KOPT-K1 (cell line): ENCODE measurements around the gene SWSAP1.
A peak's percentile ranks its signal among the peaks of the same experiment; 100 is the strongest.
"Not testable (repeated sequence)": the region's sequence is repeated elsewhere in the genome, so short reads cannot be mapped to it uniquely, and the experiment has no call there.

Experiments
- H3K27ac ChIP-seq: fragments of 200-600 bp; sonication (generic); 2 replicates; pipeline ENCODE4 v1.5.1; 2016; ENCODE audit warnings: antibody characterized with exemption, mild to moderate bottlenecking, low read depth, low read length; ENCODE audit not compliant: poor library complexity, severe bottlenecking
- H3K36me3 ChIP-seq: fragments of 200-600 bp; sonication (generic); 2 replicates; pipeline ENCODE4 v1.5.1; 2017; ENCODE audit warnings: antibody characterized with exemption, mild to moderate bottlenecking, low read length, moderate library complexity; ENCODE audit not compliant: insufficient read depth
- H3K9me3 ChIP-seq: fragments of 200-600 bp; sonication (generic); 2 replicates; pipeline ENCODE4 v1.5.1; 2017; ENCODE audit warnings: antibody characterized with exemption, low read length, mild to moderate bottlenecking; ENCODE audit not compliant: insufficient read depth, poor library complexity, severe bottlenecking

The SWSAP1 gene, protein sequence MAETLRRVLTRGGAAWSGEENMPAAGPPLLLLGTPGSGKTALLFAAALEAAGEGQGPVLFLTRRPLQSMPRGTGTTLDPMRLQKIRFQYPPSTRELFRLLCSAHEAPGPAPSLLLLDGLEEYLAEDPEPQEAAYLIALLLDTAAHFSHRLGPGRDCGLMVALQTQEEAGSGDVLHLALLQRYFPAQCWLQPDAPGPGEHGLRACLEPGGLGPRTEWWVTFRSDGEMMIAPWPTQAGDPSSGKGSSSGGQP

DNA sequence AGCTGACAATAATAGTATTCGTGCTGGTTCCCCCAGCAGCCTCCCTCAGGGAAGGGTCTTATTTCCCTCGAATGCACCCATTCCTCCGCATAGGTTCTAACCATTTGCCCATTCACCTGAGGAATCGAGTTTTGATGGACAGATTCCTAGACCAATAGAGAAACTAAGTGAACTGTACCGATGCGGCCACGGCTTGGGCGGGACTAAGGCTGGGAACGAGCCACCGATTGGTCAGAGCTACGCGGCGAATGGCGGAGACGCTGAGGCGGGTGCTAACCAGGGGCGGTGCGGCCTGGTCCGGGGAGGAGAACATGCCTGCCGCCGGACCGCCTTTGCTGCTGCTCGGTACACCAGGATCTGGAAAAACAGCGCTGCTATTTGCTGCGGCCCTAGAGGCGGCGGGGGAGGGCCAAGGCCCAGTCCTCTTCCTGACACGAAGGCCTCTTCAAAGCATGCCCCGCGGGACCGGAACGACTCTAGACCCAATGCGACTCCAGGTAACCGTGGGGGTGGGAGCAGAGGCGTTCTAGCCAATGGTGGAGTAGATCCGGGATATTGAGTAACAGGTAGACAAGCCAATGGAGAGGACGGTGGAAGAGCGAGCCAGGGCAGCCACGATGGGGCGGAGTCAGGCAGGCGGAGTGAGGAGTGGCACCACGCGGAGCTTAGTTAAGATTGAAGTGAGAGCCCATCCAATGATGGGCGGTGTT is at the start of gene SWSAP1:
Gene SWSAP1, plus strand, starts transcription at position 234 of the 710 bp plus-strand sequence. Its CDS starts 15 bp downstream, at position 249.
- no peaks in the 10 kb centered on the region for H3K36me3 ChIP-seq
- H3K9me3 ChIP-seq, result no peaks in the 10 kb centered on the region
- peak within 1 kb of the TSS; percentile 78 for H3K27ac ChIP-seq

- H3K27ac ChIP-seq, result peak overlapping the region; percentile 97
- H3K36me3 ChIP-seq, result no peaks in the 10 kb centered on the region
- no peaks in the 10 kb centered on the region for H3K9me3 ChIP-seq
These were observed 49.6 kb upstream of the SWSAP1 start for GRCh38 chr19:11324748-11325389.

GRCh38 chr19:11325544-11325943 is 48.9 kb upstream of the SWSAP1 start:
- Histone ChIP-seq H3K36me3 (no peaks in the 10 kb centered on the region), H3K27ac (peak overlapping the region; percentile 97), H3K9me3 (no peaks in the 10 kb centered on the region)

DNA sequence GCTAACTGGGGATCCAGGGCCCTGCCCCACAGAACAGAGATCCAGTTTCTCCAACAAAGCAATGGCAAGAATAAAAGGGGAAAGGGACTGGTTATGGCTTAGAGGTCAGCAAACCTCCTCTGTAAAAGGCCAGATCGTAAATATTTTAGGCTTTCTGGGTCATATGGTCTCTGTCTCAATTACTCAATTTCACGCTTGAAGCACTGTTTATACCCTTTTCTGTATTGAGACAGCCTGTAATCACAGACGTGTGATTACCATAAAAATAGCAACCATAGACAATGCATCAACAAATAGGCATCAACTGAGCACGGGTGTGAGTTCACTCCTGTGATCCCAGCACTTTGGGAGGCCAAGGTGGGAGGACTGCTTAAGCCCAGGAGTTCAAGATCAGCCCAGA is 44.3 kb upstream of the SWSAP1 start:
- no peaks in the 10 kb centered on the region for H3K9me3 ChIP-seq
- H3K36me3 ChIP-seq, result no peaks in the 10 kb centered on the region

DNA sequence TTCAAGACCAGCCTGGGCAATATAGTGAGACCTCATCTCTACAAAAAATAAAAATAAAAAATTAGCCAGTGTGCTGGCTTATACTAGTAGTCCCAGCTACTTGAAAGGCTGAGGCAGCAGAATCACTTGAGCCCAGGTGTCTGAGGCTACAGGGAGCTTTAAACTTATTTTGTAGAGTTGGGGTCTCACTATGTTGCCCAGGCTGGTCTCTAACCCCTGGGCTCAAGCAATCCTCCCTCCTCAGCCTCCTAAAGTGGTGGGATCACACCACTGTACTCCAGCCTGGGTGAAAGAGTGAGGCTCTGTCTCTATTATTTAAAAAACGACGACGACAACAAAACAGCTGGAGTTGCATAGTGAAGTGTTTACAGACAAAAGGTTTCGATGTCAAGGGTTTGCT is 43.0 kb upstream of the SWSAP1 start:
- Histone ChIP-seq H3K36me3 (no peaks in the 10 kb centered on the region), H3K27ac (no peak overlapping the region), H3K9me3 (no peaks in the 10 kb centered on the region)

More for the DNA sequence above, 44.3 kb upstream of the SWSAP1 start:
- no peak overlapping the region for H3K27ac ChIP-seq

- H3K9me3 ChIP-seq, result no peaks in the 10 kb centered on the region
- no peaks in the 10 kb centered on the region for H3K36me3 ChIP-seq
- no peak overlapping the region for H3K27ac ChIP-seq
These were observed 41.6 kb upstream of the SWSAP1 start for GRCh38 chr19:11332822-11333221.

- not testable (repeated sequence) for H3K36me3 ChIP-seq, H3K9me3 ChIP-seq, H3K27ac ChIP-seq
These were observed 40.6 kb upstream of the SWSAP1 start for GRCh38 chr19:11333838-11334237.

GRCh38 chr19:11335449-11336146 is 38.9 kb upstream of the SWSAP1 start:
- Histone ChIP-seq H3K36me3 (no peaks in the 10 kb centered on the region), H3K27ac (no peak overlapping the region), H3K9me3 (no peaks in the 10 kb centered on the region)

- no peaks in the 10 kb centered on the region for H3K9me3 ChIP-seq
- H3K36me3 ChIP-seq, result no peaks in the 10 kb centered on the region
- H3K27ac ChIP-seq, result no peak overlapping the region
These were observed 37.4 kb upstream of the SWSAP1 start for GRCh38 chr19:11337080-11337479.

DNA sequence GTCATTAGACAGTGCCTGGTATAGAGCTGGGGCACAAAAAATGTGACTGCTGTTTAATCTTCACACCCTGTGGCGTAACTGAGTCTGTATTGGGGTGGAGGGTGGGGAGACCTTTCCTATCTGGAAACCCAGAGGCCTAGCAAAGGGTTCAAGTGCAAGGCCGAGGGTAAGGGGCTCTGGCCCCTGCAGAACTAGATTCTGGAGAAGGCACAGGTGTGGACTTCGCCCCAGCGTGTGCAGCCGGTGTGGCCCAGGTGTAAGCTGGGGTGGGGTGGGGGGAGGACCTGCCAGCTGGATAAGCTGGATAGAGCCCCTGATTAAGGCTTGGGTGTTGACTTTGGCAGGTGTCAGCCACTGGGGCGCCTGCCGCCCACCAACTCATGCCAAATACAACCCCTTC is 36.3 kb upstream of the SWSAP1 start:
- Histone ChIP-seq H3K9me3 (no peaks in the 10 kb centered on the region), H3K27ac (no peak overlapping the region), H3K36me3 (no peaks in the 10 kb centered on the region)

DNA sequence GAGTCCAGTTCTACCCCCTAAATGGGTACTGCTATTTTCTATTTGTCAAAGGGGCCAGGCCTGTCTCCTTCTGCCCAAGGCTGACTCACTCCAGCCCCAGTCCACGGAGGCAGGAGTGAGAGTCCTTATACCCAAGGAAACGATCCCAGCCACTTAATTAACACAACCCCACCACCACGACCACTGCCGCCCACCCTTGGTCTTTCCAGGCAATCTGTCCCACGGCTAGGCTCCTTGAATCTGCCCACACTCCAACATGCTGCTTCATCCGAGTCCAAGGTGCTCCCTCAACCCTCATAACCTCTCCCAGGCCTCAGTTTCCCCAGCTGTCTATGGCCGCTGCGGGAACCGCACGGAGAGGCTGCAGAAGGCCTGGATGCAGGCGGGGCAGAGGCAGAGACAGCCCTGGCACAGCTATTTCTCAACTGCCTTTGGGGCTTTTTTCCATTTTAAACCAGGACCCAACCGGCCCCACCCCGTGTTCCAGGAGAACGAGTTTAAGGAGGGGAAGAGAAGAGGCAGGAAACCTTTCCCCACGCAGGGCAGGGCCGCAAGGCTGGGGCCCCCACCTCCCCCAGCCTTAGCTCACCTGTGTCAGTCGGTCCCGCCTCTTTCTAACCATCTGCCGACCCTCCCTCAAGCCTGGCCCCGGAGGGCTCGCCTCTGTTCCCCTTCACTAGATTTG is 35.8 kb upstream of the SWSAP1 start:
- no peaks in the 10 kb centered on the region for H3K9me3 ChIP-seq
- H3K27ac ChIP-seq, result no peak overlapping the region

DNA sequence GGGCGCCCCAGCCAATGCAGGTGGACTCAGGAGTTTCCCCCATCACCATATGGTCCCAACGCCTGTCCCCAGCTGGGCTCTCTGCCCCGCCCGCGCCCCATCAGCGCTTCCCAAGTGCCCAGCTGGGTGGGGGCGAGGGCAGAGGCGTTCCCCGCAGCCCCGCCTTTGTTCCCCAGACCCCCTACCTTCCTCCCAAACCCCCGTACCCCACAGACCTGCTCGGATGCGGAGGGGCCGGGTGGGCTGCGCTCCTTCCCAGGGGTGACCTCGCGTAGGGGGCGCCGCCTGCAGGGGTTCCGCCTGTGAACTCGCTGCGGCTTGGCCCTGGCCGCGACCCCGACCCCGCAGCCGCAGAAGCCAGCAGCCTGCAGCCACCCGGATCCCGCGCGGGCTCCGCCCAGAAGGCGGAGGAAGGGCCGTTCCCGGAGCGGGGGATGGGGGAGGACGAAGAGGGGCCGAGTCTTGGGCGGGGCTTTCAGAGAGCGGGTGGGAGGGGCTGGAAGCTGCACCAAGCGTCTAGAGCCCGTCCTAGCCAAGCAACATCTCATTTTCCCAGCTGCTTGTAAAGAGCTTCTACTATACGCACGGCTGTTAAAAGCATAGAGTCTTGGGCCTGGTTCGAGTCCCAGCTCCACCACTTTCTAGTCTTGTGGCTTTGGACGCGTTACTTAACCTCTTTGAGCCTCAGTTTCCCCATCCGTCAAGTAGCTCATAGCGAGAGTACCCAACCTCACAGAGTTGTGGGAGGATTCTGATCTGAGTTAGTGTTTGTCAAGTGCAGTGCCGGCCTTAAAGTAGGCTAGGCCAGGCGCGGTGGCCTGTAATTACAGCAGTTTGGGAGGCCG is 35.0 kb upstream of the SWSAP1 start, which contains the start of gene RAB3D:
Gene RAB3D, minus strand, starts transcription at position 404 of the 845 bp plus-strand sequence. CDS start 2,258 bp downstream, outside the sequence.
- no peak within 1 kb of the TSS for H3K27ac ChIP-seq
- no peaks in the 10 kb centered on the region for H3K9me3 ChIP-seq
- no peaks in the 10 kb centered on the region for H3K36me3 ChIP-seq

More for the DNA sequence above, 35.8 kb upstream of the SWSAP1 start:
- H3K36me3 ChIP-seq, result no peaks in the 10 kb centered on the region

GRCh38 chr19:11340099-11340467 is 34.4 kb upstream of the SWSAP1 start:
- not testable (repeated sequence) for H3K27ac ChIP-seq, H3K9me3 ChIP-seq, H3K36me3 ChIP-seq

GRCh38 chr19:11342429-11342828 is 32.0 kb upstream of the SWSAP1 start:
- Histone ChIP-seq H3K27ac (no peak overlapping the region), H3K9me3 (no peaks in the 10 kb centered on the region), H3K36me3 (no peaks in the 10 kb centered on the region)
